ENCODE data around the gene RETN. TPM values are rescaled to one million over a fixed set of nuclear protein-coding genes. Genes with fewer than 3 reads are reported as not detected.

Gene RETN, protein sequence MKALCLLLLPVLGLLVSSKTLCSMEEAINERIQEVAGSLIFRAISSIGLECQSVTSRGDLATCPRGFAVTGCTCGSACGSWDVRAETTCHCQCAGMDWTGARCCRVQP
- total RNA-seq (2022; extraction: Qiagen RNA extraction; ENCODE audit: low read depth) = not detected in 5 replicates

DNA sequence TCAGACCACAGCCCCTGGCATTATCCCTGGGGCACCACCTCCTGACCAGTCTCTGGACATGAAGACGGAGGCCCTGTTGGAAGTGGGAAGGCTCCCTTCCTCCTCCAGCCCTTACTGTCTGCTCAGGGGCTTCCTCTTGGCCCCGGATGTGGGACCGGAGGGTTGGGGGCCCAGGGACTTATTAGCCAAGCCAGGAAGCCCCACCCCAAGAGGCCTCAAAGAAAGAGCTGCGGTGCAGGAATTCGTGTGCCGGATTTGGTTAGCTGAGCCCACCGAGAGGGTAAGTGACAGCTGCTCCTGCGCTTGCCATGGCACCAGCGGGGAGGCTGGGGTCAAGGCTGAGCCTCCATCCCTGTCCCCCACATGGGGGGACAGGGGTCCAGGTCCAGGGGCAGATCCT, at the start of gene RETN:
TSS of gene RETN (plus strand) at position 208 of the 400 bp plus-strand sequence. CDS start 278 bp downstream, outside the sequence.

DNA sequence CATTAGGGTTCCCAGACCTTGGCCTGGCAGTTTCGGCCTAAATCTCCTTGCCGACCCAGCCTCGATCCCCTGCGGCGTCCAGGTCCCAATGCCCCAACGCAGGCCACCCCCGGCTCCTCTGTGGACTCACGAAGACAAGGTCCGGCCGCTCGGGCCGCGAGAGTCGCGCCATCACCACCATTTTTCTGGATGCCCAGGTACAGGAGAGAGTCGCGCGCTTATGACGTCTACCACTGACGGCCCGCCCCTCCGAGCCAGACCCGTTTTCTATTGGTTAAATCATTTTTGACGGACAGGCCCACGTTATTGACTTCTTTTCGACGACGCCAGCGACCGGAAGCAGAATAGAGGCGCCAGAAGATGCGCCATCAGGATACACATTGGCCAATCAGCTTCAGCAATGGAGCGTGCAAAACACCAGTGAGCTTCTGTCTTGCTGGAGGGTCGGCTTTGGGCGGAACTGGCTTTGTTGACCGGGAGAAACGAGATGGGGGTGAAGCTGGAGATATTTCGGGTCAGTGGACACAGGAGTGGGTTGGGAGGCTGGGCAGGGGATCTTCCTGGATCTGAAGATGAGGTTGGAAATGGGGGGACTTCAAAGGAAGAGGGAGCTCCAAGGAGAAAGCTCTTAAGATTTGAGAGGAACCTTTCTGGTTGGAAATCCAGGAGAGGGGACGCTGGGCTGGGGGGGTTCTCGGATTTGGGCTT, 39.3 kb upstream of the RETN start, which contains the start of the genes PET100 and XAB2:
TSS of gene PET100 (plus strand) at position 447 of the 708 bp plus-strand sequence. CDS start at position 488, 41 bp downstream.
TSS of gene XAB2 (minus strand) at position 199 of the 708 bp plus-strand sequence. CDS start at position 181, 18 bp downstream.

DNA sequence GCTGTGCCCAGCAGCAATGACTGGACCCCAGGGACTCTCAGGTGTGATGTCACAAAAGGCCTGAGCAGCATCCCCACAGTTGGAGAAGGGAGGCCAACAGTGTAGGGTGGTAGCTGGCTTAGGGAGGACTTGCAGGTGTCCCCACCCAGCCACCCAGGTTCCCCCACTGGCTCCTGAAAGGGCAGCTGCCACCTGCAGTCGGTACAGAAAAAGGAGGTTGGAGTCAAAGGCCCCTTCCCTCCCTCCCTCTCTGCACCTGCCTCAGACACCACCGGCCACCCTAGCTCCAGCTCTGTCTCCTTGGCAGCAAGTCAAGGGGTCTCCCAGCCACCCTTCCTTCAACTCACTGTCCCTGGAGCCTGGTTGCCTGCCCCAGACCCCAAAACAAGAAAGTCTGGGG, 35.2 kb upstream of the RETN start, which contains the start of gene PCP2:
TSS of gene PCP2 (minus strand) at position 22 of the 400 bp plus-strand sequence. CDS start 262 bp downstream, outside the sequence.

DNA sequence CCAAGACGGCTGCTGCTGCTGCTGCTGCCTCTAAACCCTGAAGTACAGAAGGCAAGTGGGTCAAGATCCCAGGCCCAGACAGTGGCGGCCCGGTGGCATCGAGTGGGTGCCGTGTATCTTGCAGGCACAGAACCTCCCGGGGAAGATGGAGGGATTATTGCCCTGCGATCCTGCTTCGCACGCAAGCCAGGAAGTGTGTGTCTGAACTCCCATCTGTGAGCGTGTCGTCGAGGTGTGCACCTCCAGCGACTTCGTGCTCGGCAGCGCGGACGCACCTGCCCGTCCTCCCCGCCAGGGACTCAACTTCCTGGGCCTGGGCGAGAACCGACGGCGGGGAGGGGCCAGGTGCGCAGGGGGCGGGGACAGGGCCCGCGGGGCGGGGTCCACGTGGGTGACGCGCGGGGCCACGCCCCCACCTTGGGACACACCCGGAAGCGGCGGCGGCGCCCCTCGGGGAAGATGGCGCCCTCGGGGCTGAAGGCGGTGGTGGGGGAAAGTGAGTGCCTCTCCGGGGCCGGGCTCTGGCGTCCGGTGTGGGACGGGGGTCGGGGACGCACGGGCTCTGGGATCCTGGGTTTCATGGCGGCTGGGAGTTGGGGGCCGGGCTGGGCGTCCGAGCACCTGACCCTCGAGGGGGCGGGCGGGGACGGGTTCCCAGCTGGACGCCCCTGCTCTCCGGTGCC, 32.0 kb upstream of the RETN start, which contains the start of gene STXBP2:
TSS of gene STXBP2 (plus strand) at position 420 of the 683 bp plus-strand sequence. CDS start at position 460, 40 bp downstream.

DNA sequence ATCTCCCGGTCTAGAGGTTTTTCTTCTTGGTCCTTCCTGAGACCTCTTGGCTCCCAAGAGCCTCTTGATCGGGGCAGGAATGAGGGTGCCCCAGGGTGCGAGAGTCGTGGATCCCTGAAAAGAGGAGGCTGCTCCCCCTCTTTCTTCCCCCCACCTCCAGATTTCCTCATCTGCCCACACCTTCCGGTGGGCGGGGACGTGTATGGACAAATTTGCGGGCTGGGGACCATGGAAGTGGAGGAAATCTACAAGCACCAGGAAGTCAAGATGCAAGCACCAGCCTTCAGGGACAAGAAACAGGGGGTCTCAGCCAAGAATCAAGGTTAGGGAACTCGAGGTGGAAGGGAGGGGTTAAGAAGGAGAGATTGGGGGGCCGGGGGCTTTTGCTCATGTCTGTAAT, 8.0 kb downstream of the RETN start, which contains the start of gene MCEMP1:
TSS of gene MCEMP1 (plus strand) at position 237 of the 400 bp plus-strand sequence. CDS start at position 268, 31 bp downstream.

DNA sequence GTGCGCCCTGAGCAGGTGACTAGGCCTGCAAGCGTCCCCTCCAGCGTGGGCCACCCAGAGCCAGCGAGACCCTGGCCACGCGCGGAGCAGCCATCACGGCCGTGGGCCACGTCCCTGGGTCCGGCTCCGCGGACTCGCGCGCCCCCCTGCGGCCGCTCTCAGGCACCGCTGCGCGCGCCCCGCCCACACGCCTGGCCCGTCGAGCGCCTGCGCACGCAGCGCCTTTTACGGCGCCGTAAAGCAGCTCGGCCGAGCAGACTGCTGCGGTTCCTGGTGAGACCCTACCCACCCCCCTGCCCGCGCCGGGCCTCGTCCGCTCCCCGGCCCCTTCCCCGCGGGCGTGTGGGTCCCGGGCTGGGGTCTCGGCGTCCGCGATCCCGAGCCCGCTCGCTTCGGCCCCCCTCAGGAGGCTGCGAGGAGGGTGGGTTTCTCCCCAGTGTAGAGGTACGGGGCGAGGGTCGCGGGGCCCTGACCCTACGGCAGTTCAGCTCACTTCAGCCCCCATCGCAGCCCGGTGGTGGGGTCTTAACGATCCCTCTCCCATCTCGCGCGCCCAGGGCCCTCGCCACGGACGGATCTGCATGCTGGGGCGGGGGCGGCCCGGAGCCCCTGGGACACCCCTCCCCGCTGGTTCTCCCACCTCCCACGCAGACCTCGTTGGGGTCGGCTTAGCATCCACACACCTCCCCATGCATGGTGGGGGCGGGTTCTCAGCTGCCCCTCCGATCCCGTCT, 11.9 kb downstream of the RETN start, which contains the start of gene TRAPPC5:
TSS of gene TRAPPC5 (plus strand) at position 228 of the 734 bp plus-strand sequence. CDS start 1,421 bp downstream, outside the sequence.

DNA sequence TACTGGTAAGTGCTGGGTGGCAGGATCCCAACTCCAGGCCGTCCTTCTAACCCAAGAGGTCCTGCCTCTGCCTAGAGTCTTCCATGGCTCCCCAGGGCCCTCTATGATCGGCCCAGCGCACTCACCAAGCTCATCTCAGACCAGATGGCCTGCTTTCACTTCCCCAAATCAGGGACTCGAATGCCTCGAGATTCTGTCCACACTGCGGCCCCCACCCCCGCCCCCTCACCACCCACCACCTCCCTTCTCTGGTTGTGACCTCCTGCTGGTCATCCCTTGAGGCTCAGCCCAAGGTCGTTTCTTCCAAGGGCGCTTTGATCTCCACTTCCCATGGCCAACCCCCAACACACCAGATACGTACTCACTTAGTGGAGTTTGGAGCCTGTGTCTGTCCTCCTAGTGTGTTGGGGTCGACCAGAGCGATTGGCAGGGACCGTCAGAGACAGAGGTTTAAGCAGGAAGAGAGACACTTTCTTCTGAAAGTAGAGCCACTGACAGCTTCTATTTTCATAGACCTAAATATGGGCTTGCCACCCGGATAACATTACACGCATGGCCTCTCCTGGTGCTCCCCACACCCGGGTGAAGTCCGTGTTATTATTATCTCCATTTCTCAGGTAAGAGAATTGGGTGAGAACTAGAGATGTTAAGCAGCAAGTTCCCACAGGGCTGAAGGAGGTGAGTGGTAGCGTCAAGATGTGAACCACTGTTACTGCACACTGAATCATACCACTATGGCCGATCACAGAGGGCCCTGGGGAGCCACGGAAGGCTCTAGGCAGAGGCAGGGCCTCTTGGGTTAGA, 33.0 kb downstream of the RETN start, which contains the start of gene FCER2:
TSS of gene FCER2 (minus strand) at position 478 of the 804 bp plus-strand sequence. CDS start 2,371 bp downstream, outside the sequence.

Other genes starting within 250 kb of the RETN start
- gene PEX11G, start 180.0 kb upstream of the RETN start, total RNA-seq (2022; extraction: Qiagen RNA extraction; ENCODE audit: low read depth) = 1.6 to 2.4 TPM (median 2.1 TPM) in 5 replicates
- 15.8 to 19.1 TPM (median 17.3 TPM) in 5 replicates for gene ZNF358, start 152.9 kb upstream of the RETN start, total RNA-seq (2022; extraction: Qiagen RNA extraction; ENCODE audit: low read depth)
- 7.1 to 13.4 TPM (median 12.1 TPM) in 5 replicates for gene MCOLN1, start 146.4 kb upstream of the RETN start, total RNA-seq (2022; extraction: Qiagen RNA extraction; ENCODE audit: low read depth)
- 29.3 to 37.6 TPM (median 34.5 TPM) in 5 replicates for gene PNPLA6, start 133.3 kb upstream of the RETN start, total RNA-seq (2022; extraction: Qiagen RNA extraction; ENCODE audit: low read depth)
- 4.0 to 5.8 TPM (median 5.0 TPM) in 5 replicates for gene CAMSAP3, start 73.2 kb upstream of the RETN start, total RNA-seq (2022; extraction: Qiagen RNA extraction; ENCODE audit: low read depth)
- gene XAB2, start 39.5 kb upstream of the RETN start, total RNA-seq (2022; extraction: Qiagen RNA extraction; ENCODE audit: low read depth) = 21.3 to 25.7 TPM (median 24.5 TPM) in 5 replicates
- 50.7 to 71.4 TPM (median 57.1 TPM) in 5 replicates for gene PET100, start 39.3 kb upstream of the RETN start, total RNA-seq (2022; extraction: Qiagen RNA extraction; ENCODE audit: low read depth)
- not detected in 5 replicates for gene PCP2, start 35.3 kb upstream of the RETN start, total RNA-seq (2022; extraction: Qiagen RNA extraction; ENCODE audit: low read depth)
- gene STXBP2, start 31.9 kb upstream of the RETN start, total RNA-seq (2022; extraction: Qiagen RNA extraction; ENCODE audit: low read depth) = 32.9 to 41.8 TPM (median 40.6 TPM) in 5 replicates
- not detected in 5 replicates for gene MCEMP1, start 8.0 kb downstream of the RETN start, total RNA-seq (2022; extraction: Qiagen RNA extraction; ENCODE audit: low read depth)
- 52.4 to 111 TPM (median 106 TPM) in 5 replicates for gene TRAPPC5, start 11.8 kb downstream of the RETN start, total RNA-seq (2022; extraction: Qiagen RNA extraction; ENCODE audit: low read depth)
- not detected in 5 replicates for gene FCER2, start 33.1 kb downstream of the RETN start, total RNA-seq (2022; extraction: Qiagen RNA extraction; ENCODE audit: low read depth)
- not detected in 5 replicates for gene CLEC4G, start 63.1 kb downstream of the RETN start, total RNA-seq (2022; extraction: Qiagen RNA extraction; ENCODE audit: low read depth)
- not detected in 5 replicates for gene CD209, start 78.5 kb downstream of the RETN start, total RNA-seq (2022; extraction: Qiagen RNA extraction; ENCODE audit: low read depth)
- gene CLEC4M, start 94.2 kb downstream of the RETN start, total RNA-seq (2022; extraction: Qiagen RNA extraction; ENCODE audit: low read depth) = not detected in 5 replicates
- 1.3 to 1.7 TPM (median 1.5 TPM) in 5 replicates for gene EVI5L, start 161.2 kb downstream of the RETN start, total RNA-seq (2022; extraction: Qiagen RNA extraction; ENCODE audit: low read depth)
- gene PRR36, start 205.3 kb downstream of the RETN start, total RNA-seq (2022; extraction: Qiagen RNA extraction; ENCODE audit: low read depth) = 0.22 to 0.49 TPM (median 0.41 TPM) in 5 replicates
- 5.1 to 7.1 TPM (median 6.3 TPM) in 5 replicates for gene LRRC8E, start 219.5 kb downstream of the RETN start, total RNA-seq (2022; extraction: Qiagen RNA extraction; ENCODE audit: low read depth)
- gene MAP2K7, start 234.8 kb downstream of the RETN start, total RNA-seq (2022; extraction: Qiagen RNA extraction; ENCODE audit: low read depth) = 10.9 to 15.6 TPM (median 14.6 TPM) in 5 replicates
- 1.1 to 2.2 TPM (median 1.9 TPM) in 5 replicates for gene TGFBR3L, start 245.8 kb downstream of the RETN start, total RNA-seq (2022; extraction: Qiagen RNA extraction; ENCODE audit: low read depth)